ENCODE data around the gene PRKG1.

PRKG1 gene

DNA sequence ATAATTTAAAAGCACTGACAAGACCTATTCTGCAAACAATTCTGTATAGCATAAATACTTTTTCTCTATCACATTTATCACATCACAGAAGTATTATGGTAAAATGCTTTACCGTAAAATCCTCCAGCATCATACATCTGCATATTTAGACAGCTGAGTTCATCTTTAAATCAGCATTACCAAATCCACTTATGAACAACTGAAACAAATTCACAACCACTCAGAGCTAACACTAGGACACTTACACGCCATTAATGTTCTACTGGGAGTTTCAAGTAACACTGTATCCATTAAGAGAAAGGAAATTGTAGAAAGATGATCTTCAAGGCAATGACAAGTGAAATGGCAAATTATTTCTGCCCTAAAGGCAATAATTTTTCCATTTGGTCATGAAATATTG is 1134.1 kb downstream of the PRKG1 start:
- TF ChIP-seq, protein P1, sequence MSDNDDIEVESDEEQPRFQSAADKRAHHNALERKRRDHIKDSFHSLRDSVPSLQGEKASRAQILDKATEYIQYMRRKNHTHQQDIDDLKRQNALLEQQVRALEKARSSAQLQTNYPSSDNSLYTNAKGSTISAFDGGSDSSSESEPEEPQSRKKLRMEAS (IDR thresholded peaks at IDR 0.05) = no peak
- TF ChIP-seq TAF1 (IDR thresholded peaks at IDR 0.05; ENCODE audit: low read depth) (no peak), CREB1 (IDR thresholded peaks at IDR 0.05; ENCODE audit: low read depth) (no peak), YY1 (IDR thresholded peaks at IDR 0.05; ENCODE audit: low read depth) (no peak), RAD21 (IDR thresholded peaks at IDR 0.05; ENCODE audit: low read depth) (no peak), EGR1 (IDR thresholded peaks at IDR 0.05) (no peak), NFIC (IDR thresholded peaks at IDR 0.05) (no peak), EP300 (IDR thresholded peaks at IDR 0.05; ENCODE audit: borderline replicate concordance) (no peak), FOXM1 (IDR thresholded peaks at IDR 0.05; ENCODE audit: borderline replicate concordance, low read depth) (no peak)
- TF ChIP-seq, protein P2, sequence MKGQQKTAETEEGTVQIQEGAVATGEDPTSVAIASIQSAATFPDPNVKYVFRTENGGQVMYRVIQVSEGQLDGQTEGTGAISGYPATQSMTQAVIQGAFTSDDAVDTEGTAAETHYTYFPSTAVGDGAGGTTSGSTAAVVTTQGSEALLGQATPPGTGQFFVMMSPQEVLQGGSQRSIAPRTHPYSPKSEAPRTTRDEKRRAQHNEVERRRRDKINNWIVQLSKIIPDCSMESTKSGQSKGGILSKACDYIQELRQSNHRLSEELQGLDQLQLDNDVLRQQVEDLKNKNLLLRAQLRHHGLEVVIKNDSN (IDR thresholded peaks at IDR 0.05) = no peak

DNA sequence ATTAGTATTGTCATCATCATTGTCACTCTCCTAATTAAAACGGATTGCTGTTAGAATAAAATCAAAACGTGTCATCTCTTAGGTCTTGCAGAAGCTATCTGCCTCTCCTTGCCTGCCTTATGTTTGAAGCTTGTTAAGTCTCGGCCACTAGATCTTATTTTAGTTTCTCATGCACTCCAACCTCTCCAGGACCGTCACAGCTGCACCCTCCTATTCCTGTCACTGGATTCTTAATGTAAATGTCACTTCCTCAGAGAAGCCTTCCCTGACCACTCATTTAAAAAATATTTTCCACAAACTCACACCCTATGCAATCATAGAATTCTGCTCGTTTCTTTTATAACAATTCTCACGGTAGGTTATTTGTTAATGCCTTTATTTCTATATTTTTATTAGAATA is 1135.9 kb downstream of the PRKG1 start:
- TF ChIP-seq, protein P3, sequence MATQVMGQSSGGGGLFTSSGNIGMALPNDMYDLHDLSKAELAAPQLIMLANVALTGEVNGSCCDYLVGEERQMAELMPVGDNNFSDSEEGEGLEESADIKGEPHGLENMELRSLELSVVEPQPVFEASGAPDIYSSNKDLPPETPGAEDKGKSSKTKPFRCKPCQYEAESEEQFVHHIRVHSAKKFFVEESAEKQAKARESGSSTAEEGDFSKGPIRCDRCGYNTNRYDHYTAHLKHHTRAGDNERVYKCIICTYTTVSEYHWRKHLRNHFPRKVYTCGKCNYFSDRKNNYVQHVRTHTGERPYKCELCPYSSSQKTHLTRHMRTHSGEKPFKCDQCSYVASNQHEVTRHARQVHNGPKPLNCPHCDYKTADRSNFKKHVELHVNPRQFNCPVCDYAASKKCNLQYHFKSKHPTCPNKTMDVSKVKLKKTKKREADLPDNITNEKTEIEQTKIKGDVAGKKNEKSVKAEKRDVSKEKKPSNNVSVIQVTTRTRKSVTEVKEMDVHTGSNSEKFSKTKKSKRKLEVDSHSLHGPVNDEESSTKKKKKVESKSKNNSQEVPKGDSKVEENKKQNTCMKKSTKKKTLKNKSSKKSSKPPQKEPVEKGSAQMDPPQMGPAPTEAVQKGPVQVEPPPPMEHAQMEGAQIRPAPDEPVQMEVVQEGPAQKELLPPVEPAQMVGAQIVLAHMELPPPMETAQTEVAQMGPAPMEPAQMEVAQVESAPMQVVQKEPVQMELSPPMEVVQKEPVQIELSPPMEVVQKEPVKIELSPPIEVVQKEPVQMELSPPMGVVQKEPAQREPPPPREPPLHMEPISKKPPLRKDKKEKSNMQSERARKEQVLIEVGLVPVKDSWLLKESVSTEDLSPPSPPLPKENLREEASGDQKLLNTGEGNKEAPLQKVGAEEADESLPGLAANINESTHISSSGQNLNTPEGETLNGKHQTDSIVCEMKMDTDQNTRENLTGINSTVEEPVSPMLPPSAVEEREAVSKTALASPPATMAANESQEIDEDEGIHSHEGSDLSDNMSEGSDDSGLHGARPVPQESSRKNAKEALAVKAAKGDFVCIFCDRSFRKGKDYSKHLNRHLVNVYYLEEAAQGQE (IDR thresholded peaks at IDR 0.05; ENCODE audit: low read depth) = no peak
- TF ChIP-seq TAF1 (IDR thresholded peaks at IDR 0.05; ENCODE audit: low read depth) = no peak
- TF ChIP-seq RAD21 (IDR thresholded peaks at IDR 0.05; ENCODE audit: low read depth) = no peak
- TF ChIP-seq CREB1 (IDR thresholded peaks at IDR 0.05; ENCODE audit: low read depth) = no peak
- TF ChIP-seq, protein P1 (IDR thresholded peaks at IDR 0.05) = no peak
- no peak for TF ChIP-seq TEAD4 (IDR thresholded peaks at IDR 0.05)

DNA sequence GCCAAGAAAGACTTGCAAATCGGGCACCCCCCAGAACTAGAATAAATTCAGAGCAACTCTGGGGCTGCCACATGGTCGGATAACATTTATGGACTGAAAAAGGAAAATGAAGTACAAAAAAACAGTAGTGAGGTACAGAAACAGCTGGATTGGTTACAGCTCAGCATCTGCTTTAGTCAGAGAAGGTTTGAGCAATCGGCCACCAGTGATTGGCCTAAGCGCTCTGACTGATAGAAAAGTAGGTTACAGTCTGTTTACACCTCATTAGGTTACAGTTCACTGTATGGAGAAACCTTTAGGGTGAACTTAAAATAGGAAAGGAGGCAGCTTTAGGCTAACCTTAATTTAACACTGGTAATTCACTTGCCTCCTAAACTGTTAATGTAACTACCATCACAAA is 1137.8 kb downstream of the PRKG1 start:
- TF ChIP-seq, protein P2 (IDR thresholded peaks at IDR 0.05) = no peak
- TF ChIP-seq FOXM1 (IDR thresholded peaks at IDR 0.05; ENCODE audit: borderline replicate concordance, low read depth) (no peak), ZBTB7A (IDR thresholded peaks at IDR 0.05; ENCODE audit: low read depth) (no peak), TEAD4 (IDR thresholded peaks at IDR 0.05) (no peak), EP300 (IDR thresholded peaks at IDR 0.05; ENCODE audit: borderline replicate concordance) (no peak), NFIC (IDR thresholded peaks at IDR 0.05) (no peak), CREB1 (IDR thresholded peaks at IDR 0.05; ENCODE audit: low read depth) (no peak), TAF1 (IDR thresholded peaks at IDR 0.05; ENCODE audit: low read depth) (no peak), EGR1 (IDR thresholded peaks at IDR 0.05) (no peak), CEBPB (IDR thresholded peaks at IDR 0.05) (no peak), TCF12 (IDR thresholded peaks at IDR 0.05; ENCODE audit: low read depth) (no peak), RAD21 (IDR thresholded peaks at IDR 0.05; ENCODE audit: low read depth) (no peak), YY1 (IDR thresholded peaks at IDR 0.05; ENCODE audit: low read depth) (no peak)
- TF ChIP-seq, protein P3 (IDR thresholded peaks at IDR 0.05; ENCODE audit: low read depth) = no peak
- TF ChIP-seq, protein P1 (IDR thresholded peaks at IDR 0.05) = no peak

DNA sequence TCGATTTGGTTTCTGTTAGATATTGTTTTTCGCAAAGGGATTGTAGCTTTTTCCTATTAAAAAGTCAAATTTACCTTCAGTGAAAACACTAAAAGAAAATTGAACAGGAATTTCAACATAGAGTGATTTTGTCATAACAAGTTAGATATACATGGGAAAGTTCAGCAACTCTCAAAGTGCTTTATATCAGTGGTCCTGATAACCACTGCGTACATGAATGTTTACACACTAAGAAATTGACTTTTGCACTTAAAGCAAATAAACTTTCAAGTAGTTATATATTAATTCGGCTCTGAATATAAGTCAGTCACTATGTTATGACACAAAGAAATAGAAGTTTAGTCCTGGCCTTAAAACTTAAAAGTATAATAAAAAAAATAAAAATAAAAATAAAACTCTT is 1138.5 kb downstream of the PRKG1 start:
- TF ChIP-seq CEBPB (IDR thresholded peaks at IDR 0.05) = no peak
- TF ChIP-seq, protein P3 (IDR thresholded peaks at IDR 0.05; ENCODE audit: low read depth) = no peak
- no peak for TF ChIP-seq RAD21 (IDR thresholded peaks at IDR 0.05; ENCODE audit: low read depth)
- no peak for TF ChIP-seq TCF12 (IDR thresholded peaks at IDR 0.05; ENCODE audit: low read depth)
- no peak for TF ChIP-seq TAF1 (IDR thresholded peaks at IDR 0.05; ENCODE audit: low read depth)
- TF ChIP-seq, protein P2 (IDR thresholded peaks at IDR 0.05) = no peak
- TF ChIP-seq FOXM1 (IDR thresholded peaks at IDR 0.05; ENCODE audit: borderline replicate concordance, low read depth) = no peak
- TF ChIP-seq ZBTB7A (IDR thresholded peaks at IDR 0.05; ENCODE audit: low read depth) = no peak
- TF ChIP-seq EGR1 (IDR thresholded peaks at IDR 0.05) = no peak
- no peak for TF ChIP-seq CREB1 (IDR thresholded peaks at IDR 0.05; ENCODE audit: low read depth)
- TF ChIP-seq, protein P1 (IDR thresholded peaks at IDR 0.05) = no peak
- no peak for TF ChIP-seq YY1 (IDR thresholded peaks at IDR 0.05; ENCODE audit: low read depth)
- no peak for TF ChIP-seq EP300 (IDR thresholded peaks at IDR 0.05; ENCODE audit: borderline replicate concordance)
- TF ChIP-seq NFIC (IDR thresholded peaks at IDR 0.05) = no peak
- no peak for TF ChIP-seq TEAD4 (IDR thresholded peaks at IDR 0.05)

Measured in Ishikawa (cell line).